Inferior parietal cortex (tissue), 1 donor: ENCODE results near the gene ROBO4.

Experiments used
- DNase-seq: peaks from one replicate; pipeline ENCODE4 v3.0.0-alpha.2; 2016; ENCODE audit errors: extremely low spot score

The ROBO4 gene

DNA sequence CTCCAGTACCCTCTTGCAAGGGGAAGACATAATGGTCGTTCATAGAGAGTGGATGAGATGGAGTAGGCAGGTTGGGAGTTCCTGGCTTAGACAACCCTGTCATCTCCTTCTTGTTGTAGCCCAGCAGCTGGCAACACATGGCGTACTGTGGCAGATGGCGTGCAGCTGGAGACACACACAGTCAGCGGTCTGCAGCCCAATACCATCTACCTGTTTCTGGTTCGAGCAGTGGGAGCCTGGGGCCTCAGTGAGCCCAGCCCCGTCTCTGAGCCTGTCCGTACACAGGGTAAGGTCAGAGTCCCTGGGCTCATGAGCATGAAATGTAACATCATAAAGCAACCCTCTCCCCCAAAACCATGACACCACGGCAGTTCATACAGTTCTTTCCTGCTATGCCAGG, 23.7 kb downstream of the ROBO4 start:
- no peak for DNase-seq

DNA sequence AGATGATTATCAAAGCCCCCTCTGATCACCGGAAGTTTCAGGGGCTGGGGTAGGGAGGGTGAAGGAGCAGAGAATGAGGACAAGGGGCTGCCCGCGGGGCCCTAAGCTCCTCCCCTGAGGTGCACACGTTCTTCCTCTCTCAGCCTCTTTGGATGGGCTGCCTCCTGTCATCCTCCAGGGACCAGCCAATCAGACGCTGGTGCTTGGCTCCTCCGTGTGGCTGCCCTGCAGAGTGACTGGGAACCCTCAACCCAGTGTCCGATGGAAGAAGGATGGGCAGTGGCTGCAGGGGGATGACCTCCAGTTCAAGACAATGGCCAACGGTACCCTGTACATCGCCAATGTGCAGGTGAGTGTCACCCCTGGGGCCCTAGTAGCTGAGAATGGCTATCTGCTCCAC, 24.9 kb downstream of the ROBO4 start:
- DNase-seq: no peak

DNA sequence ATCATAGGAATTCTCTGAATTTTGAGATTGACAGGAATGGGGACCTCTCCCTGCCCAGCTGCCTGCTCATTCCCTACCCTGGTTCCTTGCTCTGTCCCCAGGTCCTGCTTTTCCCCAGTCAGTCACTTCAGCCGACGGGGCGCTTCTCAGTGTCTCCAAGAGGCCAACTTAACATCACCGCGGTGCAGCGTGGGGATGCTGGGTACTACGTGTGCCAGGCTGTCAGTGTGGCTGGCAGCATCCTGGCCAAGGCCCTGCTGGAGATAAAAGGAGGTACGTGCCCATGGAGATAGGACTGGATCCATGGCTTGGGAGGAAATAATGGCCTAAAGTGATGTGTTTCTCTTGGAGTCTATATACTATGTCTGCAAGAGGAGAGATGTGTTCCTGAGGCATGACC, 25.4 kb downstream of the ROBO4 start:
- no peak for DNase-seq

DNA sequence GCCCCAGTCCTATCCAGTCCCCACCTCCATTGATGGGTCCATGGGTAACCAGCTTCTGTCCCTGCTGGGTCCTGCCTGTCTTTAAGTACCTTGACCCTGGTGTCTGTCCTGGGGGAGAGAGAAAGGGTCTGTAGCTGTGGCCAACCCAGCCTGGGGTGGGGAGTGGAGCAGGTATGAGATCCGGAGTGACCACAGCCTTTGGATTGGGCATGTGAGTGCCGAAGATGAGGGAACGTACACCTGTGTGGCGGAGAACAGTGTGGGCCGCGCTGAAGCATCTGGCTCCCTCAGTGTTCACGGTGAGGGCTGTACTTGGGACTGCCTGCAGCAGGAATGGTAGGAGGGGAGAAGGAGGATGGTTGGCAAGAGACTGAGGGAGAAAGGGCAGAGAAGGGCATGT, 27.2 kb downstream of the ROBO4 start:
- DNase-seq: no peak

DNA sequence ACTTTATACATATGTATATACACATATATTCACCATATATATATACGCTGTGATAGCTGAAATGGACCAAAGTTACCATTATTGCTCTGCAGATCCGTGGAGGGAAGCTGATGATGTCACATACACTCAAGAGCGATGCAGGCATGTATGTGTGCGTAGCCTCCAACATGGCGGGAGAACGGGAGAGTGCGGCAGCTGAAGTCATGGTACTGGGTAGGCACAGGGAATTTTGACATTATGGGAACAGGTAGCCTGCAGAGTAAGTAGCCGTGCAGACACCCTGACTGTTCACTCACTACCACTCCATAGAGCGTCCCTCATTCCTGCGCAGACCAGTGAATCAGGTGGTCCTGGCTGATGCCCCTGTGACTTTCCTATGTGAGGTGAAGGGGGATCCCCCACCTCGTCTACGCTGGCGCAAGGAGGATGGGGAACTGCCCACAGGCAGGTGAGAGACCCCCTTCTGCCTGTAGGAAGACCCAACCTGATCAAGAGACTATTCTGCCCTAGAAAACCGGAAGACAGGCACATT, 27.7 kb downstream of the ROBO4 start:
- no peak for DNase-seq

DNA sequence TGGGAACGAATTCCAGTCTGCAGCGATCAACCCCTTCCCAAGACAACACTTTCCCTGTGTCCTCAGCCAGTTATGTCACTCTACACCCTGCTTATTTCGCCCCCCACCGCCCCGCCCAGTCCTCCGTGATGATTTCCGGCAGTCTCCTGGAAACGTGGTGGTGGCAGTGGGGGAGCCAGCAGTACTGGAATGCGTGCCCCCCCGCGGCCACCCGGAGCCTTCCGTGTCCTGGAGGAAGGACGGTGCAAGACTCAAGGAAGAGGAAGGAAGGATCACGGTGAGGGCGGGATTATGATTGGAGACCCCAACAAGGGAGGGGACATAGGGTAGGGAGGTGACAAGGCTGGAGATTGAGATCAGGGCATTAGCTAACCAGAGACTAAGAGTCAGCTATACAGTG, 28.3 kb downstream of the ROBO4 start:
- no peak for DNase-seq

DNA sequence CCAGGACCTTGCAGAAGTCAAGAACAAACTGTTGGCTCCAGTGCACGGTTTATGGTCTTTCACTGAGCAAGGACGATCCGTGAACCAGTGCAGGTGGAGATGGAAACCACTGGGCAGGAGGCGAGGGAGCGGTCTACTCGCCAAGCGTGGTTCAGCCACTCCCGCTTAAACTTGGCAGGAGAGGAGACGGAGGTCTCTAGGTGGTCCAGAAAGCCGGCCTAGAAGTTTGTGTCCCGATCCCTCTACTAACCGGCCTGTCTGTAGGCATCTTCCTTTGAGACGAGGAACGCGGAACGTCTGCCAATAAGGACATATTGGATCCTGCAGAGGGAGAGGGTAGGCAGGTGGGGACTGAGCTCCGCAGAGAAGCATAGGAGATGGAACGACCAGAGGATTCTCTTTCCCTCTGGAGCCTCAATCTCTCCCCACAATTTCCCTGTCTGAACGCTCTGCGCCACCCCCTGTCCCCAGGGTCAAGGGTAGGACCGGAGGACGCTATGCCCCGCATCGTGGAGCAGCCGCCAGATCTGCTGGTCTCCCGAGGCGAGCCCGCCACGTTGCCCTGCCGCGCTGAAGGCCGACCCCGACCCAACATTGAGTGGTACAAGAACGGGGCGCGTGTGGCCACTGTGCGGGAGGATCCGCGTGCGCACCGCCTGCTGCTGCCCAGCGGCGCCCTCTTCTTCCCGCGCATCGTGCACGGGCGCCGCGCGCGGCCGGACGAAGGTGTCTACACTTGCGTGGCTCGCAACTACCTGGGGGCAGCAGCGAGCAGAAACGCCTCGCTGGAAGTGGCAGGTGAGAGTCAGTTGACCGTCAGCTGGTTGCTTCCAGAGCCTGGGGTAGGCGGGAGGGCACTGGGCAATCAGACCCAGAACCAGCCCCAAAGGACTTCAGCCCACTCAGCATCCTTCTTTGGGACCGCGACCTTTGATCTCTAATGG, 29.1 kb downstream of the ROBO4 start:
- no peak for DNase-seq

DNA sequence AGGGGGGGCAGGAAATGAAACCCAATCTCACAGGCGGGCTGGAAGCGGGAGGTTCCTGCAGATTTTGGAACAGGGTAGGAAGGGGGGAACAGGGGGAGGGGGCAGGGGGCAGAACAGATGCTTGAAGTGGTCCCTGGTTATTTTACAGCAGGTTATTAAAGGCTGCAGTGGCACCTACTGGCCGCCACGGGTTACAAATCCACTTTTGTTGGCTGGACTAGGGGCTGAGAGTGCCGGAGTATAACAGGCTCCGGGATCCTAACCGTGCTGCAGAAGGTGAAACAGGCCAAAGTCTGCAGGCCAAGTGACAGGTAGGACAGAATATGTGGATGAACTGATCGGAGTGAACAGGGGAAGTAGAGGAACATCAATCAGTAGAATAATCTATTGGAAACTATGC, 30.0 kb downstream of the ROBO4 start:
- DNase-seq: no peak

DNA sequence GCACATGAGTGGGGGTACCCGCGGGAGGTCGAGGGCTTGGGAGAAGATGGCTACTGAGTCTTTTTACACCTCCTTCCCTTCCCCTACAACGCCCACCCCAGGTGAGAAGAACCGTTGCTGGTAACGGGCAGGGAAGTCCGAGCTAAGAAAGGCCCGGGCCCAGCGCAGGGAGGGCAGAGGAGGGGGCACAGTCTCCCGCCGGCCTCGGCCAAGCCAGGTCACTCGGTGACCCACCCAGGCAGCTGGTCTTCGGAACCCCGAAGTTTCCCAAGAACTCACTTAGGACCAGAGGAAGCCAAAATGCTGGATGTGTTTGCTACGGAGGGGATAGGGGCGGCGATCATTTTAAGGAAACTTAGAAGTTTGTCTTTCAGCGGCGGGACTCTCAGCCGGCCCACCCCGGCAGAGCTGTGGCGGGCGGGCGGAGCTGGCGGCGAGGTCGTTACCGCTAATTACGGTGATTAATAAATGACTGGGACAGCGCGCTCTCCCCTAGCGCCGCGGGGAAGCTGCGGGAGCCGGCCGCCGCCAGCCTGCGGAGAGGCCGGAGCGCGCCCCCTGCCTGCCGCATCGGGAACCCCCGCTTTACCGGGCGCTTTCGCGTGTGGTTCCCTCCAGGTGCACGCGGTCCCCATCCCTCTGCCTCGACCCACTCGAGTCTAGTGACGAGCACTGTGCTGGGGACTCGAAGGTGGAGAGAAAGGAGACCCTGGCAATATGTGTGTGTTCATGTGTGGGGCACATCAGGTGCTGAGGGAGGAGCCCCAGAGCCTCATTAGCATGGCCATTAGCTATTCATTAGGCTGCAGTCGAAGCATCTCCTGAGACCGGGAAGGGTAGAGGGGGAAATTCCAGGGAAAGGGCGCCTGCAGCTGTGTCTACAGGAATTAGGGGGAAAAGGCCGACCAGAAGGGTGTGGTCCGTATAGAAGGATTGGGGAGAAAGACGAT, 31.5 kb downstream of the ROBO4 start:
- no peak for DNase-seq

DNA sequence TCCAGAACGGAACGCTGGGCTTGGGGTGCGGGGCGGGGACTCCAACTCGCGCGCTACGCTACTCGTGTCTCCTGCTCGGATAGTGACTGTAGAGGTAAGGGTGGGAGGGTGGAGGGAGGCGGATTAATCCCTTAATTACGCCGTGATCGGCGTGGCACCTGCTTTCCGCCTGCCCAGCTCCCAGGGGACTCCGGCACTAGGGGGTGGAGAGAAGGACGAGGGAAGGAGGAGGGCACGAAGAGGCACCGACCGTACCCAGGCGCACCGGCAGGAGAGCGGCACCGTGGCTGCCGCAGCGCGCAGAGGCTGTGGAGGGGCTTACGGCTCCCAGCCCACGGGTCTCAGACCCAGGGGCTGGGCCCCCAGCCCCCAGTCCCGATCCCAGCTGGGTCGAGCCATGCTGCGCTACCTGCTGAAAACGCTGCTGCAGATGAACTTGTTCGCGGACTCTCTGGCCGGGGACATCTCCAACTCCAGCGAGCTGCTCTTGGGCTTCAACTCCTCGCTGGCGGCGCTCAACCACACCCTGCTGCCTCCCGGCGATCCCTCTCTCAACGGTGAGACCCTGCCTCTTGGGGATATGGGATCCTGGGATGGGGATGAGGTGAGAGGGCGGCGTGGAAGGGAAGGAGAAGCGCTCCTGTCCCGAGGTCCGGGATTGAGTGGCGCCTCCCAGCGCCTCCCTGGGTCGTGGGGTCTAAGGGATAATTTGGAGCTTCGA, 32.3 kb downstream of the ROBO4 start, which contains the start of gene ROBO3:
TSS of gene ROBO3 (plus strand) at position 252 of the 721 bp plus-strand sequence. CDS start at position 398, 146 bp downstream.
- DNase-seq: no peak

DNA sequence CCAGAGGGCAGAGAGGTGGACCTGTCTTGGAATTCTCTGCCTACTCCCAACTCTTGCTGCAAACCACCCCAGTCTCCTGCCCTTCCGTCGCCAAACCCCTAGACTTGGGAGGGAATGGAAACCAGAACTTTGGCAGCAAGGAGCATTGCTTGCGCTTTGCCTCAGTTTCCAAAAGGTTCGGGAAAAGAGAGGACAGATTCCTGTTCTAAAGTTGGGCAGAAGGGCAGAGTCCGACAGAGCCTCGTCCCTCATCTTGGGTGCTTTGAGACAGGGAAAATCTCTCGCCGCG, 32.8 kb downstream of the ROBO4 start:
- no peak for DNase-seq

DNA sequence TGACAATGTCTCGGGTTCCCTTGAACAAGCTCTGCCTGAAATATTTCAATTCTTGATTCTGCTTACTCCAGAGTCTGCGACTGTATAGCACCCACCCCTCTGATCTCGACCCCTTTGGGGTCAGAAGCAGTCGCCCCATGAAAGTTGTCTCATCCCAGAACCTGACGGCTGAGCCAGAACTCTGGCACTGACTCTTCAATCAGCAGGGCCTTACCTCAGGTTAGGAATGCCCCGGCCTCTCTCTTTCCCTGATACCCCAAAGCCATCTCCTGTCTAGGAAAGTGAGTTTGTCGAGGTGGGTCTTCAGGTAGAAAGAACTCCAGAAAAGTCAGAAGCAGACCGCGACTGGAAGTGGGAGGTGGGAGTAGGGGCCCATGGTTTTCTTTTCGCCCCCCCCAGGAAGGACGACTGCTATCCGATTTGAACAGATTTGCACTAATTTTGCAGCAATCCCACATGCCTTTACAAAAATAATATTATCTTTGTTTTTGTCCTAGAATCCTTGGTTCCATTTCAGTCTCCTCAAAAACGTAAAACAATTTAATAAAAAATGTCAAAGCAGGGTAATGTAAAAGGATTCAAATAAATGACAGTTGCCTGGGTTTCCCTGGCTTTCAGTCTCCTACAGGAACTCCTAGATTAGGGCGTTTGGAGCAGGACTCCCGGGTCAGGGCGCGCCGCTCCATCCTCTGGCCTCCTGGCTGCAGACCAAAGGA, 33.3 kb downstream of the ROBO4 start:
- no peak for DNase-seq

DNA sequence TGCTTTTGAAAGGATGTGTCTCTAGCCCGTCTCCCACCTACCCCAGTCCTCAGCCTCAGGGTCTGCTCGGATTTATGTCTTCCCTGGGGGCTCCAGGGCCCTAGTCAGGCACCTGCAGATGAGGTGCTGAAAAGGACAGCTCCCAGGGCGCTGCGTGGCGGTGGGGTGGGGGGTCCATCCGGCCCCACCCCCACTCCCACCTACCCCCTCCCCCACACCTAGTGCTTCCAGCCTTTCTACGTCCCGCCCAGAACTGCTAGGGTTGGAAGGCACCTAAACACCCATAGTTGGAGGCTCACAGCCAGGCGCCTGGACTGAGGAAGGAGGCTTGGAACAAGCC, 33.9 kb downstream of the ROBO4 start:
- no peak for DNase-seq

DNA sequence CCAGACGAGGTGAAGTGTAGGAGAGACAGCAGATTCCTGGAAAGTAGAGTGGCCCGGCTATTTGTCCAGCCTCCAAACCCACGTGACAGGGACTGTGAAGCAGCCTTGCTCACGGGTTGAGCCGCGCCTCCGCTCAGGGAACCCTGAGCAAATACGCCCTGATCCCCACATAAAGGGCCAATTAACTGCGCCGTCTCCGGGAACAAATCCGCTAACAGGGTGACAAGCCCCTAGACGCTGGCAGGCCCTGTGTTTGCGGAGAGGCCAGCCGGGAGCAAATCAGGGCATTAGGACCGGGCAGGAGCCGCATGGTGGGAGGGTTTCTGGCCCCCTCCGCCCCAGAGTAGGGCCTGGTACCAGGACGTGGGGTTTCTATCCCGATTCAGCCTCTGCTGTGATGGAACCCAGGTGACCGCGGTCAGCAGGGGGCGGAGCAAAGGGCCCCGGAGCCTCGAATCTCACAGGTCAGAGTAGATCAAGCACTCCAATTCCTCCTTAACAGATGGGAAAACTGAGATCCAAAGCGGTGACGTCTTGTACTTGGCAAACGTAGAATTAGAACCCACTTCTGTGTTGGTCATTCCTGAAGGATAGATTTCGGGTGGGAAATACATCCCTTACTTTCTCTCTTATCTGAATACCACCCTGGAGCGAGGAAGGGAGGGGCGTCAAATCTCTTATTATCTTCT, 34.4 kb downstream of the ROBO4 start:
- DNase-seq: no peak

DNA sequence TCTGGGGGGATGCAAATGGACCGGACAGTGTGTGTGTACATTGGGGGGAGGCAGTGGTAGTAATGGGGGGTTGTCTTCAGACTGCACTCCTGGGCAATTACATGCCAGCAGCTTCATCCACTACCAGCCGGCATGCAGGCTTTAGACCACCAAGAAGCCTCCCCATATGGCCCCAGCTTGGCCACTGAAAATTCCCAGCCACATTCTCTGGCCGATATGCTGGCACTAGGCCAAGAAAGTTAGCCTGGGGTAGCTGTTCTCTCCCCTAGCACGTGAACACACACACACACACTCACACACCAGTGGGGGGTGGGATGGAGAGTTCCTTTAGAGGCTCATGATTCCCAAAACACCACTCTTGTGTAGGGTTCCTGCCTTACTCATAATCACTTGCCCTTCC, 36.0 kb downstream of the ROBO4 start:
- no peak for DNase-seq

DNA sequence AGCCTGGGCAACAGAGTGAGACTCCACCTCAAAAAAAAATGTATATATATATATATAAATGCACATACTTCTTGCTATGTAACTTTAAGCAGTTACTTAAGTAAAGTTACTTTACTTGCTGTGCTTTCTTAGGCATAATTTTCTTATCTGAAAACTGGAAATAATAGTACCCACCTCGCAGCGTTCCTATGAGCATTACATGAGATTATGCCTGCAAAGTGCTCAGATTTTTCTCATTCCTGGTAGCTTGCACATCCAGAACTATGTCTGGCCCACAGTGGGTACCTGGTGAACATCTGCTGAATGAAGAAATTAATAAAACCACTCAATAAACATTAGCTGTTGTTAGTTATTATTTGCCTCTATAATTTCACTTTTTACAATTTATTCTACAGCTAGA, 38.5 kb downstream of the ROBO4 start:
- DNase-seq: no peak

DNA sequence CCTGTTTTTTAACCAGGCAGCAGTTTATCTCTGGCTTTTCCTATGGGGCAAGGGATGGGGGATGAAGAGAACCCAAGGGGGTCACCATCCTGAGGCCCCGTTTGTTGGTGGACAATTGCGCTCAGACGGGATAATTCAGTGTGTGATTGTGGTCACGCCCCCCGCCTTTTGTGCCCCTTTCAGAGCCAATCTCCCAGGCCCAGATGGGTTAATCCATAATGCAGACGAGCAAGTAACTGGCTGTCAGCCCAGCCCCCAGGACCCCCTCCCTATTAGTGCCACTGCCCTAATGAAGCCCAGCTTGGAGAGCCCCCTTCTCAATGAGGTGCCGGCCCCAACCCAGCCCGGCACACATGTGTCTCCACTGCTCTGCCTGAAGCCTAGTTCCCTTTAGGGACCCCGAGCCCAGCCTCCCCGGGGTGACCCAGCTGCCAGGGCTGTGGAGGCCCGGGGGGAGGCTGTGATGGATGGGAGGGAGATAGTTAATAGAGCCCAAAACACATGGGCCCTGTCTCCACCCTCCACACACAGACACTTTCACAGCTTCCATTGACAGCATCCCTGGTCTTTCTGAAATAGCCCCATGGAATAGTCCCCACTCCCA, 51.5 kb downstream of the ROBO4 start:
- no peak for DNase-seq

DNA sequence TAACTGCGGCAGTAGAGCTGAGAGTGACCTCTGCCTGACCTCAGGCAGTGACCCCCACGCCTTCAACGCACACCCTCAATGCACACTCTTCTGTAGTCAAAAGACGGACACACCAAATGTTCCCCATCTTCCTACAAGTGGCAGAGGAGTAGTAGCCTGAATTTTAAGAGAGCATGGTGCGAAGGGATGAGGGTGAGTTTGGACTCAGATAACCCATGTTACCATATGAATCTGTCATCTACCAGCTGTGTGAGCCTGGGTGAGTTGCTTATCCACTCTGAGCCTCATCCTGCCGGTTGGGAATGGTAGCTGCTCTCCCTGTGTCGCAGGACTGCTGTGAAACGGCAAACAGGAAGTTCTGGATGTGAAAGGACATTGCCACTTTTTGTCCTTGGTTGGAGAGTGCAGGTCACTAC, 53.0 kb downstream of the ROBO4 start:
- no peak for DNase-seq

DNA sequence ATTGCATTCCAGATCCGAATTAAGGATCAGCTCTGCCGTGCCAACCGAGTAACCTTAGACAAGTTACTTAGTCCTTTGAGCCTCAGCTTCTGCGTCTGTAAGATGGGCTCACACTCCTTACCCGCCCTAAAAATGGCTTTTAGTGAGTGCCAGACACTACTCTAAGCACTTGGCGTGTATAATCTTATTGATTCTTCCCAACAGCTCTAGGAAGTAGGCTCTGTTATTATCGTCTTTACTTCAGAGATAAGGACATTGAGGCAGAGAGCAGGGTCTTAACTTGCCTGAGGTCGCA, 54.1 kb downstream of the ROBO4 start:
- no peak for DNase-seq

DNA sequence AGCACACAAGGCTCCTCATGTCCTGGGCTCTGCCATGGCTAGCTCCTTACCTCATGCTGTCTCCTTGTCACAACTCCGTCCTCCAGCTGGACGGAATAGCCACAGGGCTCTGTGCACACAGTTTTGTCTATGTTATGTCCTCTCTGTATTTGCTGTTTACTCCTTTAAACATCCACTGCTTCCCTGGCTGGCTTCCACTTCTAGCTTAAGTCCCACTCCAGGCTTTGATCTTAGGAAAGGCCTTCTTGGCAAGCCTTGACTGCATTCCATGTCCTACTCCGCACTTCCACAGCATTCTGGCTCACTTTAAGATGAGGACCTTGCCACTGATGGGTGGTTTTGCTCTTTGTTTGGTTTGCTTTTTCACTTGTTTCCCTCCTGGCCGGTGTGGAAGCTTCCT, 55.4 kb downstream of the ROBO4 start:
- no peak for DNase-seq

DNA sequence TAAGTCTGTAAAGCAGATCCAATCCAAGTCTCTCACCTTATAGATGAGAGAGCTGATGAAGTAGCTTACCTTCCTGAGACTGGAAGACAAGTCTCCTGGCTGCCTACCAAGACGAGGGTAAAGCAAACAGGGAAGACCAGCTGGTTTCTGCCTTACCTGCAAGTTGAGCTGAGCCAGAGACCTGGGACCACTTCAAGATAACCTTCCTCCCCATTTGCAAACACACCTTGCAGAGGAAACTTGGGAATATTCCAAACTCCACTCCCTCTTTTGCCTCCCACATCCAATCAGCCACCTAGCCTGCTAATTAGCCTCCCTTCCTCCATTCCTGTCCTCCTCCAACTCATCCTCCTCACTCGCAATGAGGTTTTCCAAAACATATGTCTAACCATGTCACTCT, 55.8 kb downstream of the ROBO4 start:
- no peak for DNase-seq
